Stimulated activated CD4-positive, alpha-beta T cell treated with anti-CD3 and anti-CD28 coated beads, TNF-alpha, amount 100 ng/mL, for 1 hour (primary cell): ENCODE data around the gene TPSAB1.

Experiments used
- DNase-seq, 3 donors: peaks; one replicate each; pipeline ENCODE4 v3.0.0-alpha.2; 2020; ENCODE audit warnings: low read depth in 3 of 3, low spot score in 1 of 3

The TPSAB1 gene

DNA sequence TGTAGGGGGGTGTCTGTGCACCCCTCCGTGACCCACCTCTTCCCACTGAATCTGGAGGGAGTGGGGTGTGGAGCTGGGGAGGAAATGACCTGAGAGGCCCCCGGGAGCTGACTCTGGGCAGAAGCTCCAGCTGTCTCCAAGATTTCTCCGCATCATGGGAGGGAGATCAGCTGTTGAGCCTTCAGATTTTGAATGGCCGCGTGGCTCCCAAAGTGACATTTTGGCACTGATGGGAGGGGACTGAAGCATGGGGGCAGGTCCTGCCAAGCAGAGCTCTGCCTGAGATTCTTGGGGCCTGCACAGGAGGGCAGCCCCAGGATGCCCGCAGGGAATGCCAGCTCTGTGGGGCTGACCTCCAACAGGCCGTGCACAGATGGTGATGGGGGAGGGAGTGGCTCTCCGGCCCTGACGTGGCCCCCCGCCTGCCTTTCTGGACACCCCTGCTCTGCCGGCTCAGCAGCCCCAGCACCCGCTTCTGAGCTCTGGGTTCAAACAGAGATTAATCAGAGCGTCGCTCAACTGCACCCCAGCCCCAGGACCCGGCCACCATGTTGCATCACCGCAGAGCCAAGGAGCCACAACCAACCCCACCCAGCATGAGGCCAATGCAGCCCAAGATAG, 43.6 kb downstream of the TPSAB1 start:
- no peak for DNase-seq

GRCh38 chr16:1285669-1286512, 45.4 kb downstream of the TPSAB1 start:
- DNase-seq: no peak

DNA sequence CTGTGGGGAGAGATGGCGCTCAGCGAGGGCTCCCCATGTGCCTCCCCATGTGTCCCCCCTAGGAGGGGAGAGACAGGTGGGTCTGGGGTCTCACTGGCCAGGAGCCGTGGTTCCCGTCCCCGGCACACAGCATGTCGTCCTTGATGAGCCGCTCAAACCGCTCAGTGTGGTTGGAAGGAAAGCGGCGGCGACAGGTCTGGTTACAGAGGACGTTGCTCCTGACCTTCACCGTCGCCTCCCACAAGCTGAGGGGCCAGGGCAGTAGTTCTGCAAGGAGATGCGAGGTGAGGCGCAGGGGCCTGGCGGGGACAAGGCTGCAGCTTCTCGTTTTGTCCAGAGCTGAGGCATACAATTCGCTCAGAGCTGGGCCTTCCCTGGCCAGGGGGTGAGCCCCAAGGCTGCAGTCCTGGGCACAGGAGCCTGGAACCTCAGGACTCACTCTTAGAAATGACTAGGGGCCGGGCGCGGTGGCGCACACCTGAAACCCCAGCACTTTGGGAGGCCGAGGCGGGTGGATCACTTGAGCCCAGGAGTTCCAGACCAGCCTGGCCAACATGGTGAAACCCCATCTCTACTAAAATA, 46.1 kb downstream of the TPSAB1 start:
- DNase-seq: no peak

DNA sequence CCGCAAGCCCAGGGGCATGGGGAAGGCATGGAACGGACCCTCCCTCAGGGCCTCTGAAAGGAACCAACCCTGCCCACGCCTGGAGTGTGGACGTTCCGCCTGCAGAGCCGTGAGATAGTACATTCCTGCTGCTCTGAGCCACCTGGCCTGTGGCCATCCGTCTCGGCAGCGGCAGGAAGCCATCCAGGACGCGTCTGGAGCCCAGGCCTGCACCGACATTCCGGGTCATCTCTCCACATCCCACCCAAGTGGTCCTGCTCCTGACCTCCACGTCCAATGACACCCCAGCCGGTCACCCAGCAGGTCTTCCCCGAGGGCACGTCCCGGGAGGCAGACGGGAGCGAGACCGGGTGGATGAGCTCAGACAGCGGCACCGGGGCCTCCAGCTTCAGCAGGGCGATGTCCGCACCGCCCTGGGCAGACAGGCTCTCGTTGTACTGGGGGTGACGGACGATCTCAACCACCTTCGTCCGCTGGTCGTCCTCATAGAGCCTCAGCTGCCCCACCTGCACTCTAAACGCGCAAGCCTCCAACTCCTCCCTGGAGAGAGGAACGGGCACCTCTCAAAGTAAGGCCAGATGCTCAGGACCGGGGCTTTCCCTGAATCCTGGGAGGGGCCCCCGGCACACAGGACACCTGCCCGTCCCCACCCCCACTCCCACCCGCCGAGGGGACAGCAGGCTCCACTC, 47.6 kb downstream of the TPSAB1 start:
- no peak for DNase-seq

DNA sequence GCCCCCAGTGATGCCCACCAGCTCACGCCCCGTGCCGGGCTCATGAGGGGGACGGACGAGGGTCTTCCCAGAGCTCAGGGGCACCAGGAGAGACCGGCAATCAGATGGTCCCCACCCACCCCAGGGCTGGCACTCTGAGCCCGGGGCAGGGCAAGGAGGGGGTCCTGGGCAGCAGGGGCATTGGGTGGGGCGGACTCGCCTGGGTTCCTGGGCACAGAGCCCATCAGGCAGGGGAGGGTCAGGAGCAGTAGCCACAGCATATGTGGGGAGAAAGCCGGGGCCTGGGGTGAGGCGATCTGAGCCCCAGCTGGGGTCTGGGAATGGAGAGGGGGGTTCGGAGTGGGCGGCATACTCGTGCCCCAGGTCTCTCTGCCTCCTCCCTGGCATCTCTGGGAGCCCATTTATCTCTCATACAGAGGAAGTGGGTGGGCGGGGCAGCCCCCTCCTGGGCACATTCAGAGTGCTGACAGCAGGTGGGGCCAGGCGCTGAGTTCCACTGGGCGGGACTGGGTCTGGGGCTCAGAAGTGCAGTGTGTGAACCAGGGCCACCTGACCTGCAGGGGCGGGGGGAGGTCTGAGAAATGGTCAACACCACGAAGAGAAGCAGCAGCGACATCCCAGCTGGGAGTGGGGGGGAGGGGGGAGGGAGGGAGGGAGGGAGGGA, 48.4 kb downstream of the TPSAB1 start:
- DNase-seq: no peak

DNA sequence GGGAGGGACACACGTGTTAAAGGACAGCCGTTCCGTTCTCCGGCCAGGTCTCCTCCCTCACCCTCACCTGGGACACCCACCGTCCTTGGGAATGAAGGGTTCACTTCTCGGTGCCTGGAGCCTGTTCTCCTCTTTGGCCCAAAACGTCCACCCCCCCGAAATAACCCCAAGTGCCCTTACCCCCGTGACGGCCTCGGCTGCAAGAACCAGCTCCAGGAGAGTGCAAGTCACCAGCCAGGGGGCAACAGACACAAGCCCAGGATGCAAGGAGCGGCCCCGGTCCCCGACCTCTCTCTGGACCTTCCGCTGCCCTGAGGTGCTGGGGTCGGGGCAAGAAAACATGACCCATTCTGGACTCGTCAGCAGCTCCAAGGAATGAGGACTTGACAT, 49.0 kb downstream of the TPSAB1 start:
- DNase-seq: no peak

DNA sequence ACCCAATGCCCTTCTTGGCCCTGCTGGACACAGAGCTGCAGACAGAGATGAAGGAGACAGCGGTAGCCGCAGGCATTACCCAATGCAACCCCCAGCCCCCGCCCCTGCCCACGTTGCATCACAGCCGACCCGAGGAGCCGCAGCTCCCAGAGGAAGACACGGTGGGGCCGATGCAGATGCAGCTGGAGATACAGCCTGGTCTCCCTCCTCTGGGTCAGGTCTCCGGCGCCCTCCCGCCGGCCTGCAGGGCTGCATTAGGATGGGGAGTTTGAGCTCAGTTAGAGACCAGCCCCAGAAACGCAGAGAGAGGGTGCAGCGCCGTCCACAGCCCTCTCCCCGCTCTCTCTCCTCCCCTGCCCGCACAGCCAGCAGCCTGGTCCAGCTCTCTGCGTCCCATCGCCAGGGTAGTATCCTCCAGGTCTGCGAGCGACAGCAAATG, 49.6 kb downstream of the TPSAB1 start:
- DNase-seq: no peak

DNA sequence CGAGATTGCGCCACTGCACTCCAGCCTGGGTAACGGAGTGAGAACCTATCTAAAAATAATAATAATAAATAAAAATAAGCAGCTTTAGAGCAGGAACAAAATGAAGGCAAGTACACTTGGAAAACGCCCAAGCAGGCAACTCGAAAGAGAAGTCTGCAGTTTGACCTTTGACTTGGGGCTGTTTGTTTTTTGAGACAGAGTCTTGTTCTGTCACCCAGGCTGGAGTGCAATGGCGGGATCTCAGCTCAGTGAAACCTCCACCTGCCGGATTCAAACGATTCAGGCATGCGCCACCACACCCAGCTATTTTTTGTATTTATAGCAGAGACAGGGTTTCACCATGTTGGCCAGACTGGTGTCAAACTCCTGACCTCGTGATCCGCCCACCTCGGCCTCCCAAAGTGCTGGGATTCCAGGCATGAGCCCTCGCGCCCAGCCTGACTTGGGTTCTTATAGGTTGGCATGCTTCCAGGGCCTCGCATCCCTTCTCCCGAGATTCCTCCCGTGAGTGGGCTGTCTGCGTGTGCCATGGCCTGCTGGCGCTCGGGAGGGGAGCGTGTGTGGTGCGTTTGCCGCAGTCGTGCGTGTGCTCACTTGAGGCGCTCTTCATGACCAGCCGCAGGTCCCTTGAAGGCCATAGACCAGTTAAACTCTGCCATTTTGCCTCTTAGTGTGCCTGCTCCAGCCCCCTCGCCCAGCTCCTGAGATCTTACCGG, 50.5 kb downstream of the TPSAB1 start:
- DNase-seq: no peak

- no peak for DNase-seq
Observed at GRCh38 chr16:1291576-1291974, 51.1 kb downstream of the TPSAB1 start.
